GM18861 (cell line): ENCODE data around the gene TBC1D5.
"Not testable (repeated sequence)": the region's sequence is repeated elsewhere in the genome, so short reads cannot be mapped to it uniquely, and the experiment has no call there.

Experiments
- ATAC-seq: cut with Tn5 transposase; IDR thresholded peaks from one replicate; pipeline ENCODE4 v1.9.1; 2021; ENCODE audit not compliant: unreplicated experiment

TBC1D5 gene

GRCh38 chr3:17552351-17552750 lies 190.1 kb downstream of the TBC1D5 start:
- ATAC-seq, result no peak

- no peak for ATAC-seq
Observed at GRCh38 chr3:17551895-17552294, 190.5 kb downstream of the TBC1D5 start.

- no peak for ATAC-seq
Observed at GRCh38 chr3:17551333-17551732, 191.1 kb downstream of the TBC1D5 start.

- ATAC-seq, result no peak
Observed at GRCh38 chr3:17550624-17551023, 191.8 kb downstream of the TBC1D5 start.

- no peak for ATAC-seq
Observed at GRCh38 chr3:17546500-17547255, 195.8 kb downstream of the TBC1D5 start.

GRCh38 chr3:17544632-17545031 lies 197.8 kb downstream of the TBC1D5 start:
- ATAC-seq, result no peak

- no peak for ATAC-seq
Observed at GRCh38 chr3:17542591-17542990, 199.8 kb downstream of the TBC1D5 start.

- ATAC-seq, result no peak
Observed at GRCh38 chr3:17539436-17539835, 203.0 kb downstream of the TBC1D5 start.

GRCh38 chr3:17535274-17535673 lies 207.2 kb downstream of the TBC1D5 start:
- ATAC-seq, result no peak

- ATAC-seq, result not testable (repeated sequence)
Observed at GRCh38 chr3:17532446-17532845, 210.0 kb downstream of the TBC1D5 start.

GRCh38 chr3:17529677-17530076 lies 212.8 kb downstream of the TBC1D5 start:
- ATAC-seq, result no peak

GRCh38 chr3:17518189-17519059 lies 224.0 kb downstream of the TBC1D5 start:
- ATAC-seq, result no peak

GRCh38 chr3:17515445-17516234 lies 226.8 kb downstream of the TBC1D5 start:
- ATAC-seq, result no peak

- no peak for ATAC-seq
Observed at GRCh38 chr3:17514597-17514996, 227.8 kb downstream of the TBC1D5 start.

- ATAC-seq, result no peak
Observed at GRCh38 chr3:17510265-17510664, 232.2 kb downstream of the TBC1D5 start.

- no peak for ATAC-seq
Observed at GRCh38 chr3:17508180-17508752, 234.2 kb downstream of the TBC1D5 start.

- ATAC-seq, result no peak
Observed at GRCh38 chr3:17507480-17507879, 235.0 kb downstream of the TBC1D5 start.

- ATAC-seq, result no peak
Observed at GRCh38 chr3:17505856-17506255, 236.6 kb downstream of the TBC1D5 start.

GRCh38 chr3:17501745-17502144 lies 240.7 kb downstream of the TBC1D5 start:
- ATAC-seq, result no peak

GRCh38 chr3:17500618-17501017 lies 241.8 kb downstream of the TBC1D5 start:
- ATAC-seq, result no peak
